K562 (cell line): ENCODE results near the gene TMEM271. TPM values are rescaled to one million over a fixed set of nuclear protein-coding genes. Genes with fewer than 3 reads are reported as not detected.

Experiments
- ATAC-seq: fragments of 200-7000 bp; cut with Tn5 transposase; 3 replicates; pipeline ENCODE4 v1.9.1; 2020; ENCODE audit warnings: moderate library complexity
- BruUV-seq: library from RNA; stranded (reverse); fragments of 400-500 nt; replicated peaks from 2 replicates; lab custom pipeline; 2021; lab: Mats Ljungman, UMichigan
- CTCF ChIA-PET: fragments of 300-600 bp; formaldehyde crosslinking; extraction: SDS; loops from one replicate; lab custom pipeline; 2021; ENCODE audit warnings: low intra/inter-chr PET ratio; lab: Yijun Ruan, JAX
- POLR2A ChIA-PET: fragments of 300-600, 350-650 bp; sonication (Branson Sonifier 250); formaldehyde crosslinking; extraction: SDS; loops from one replicate; lab custom pipeline; 2021; ENCODE audit warnings: antibody characterized with exemption, inconsistent platforms; lab: Yijun Ruan, JAX
- DNase-seq, 4 experiments: peaks; one replicate each; pipeline versions ENCODE4 v3.0.0 to v3.0.0-alpha.2; 2011 to 2018; ENCODE audit warnings: low spot score in 3 of 4, mixed read lengths in 3 of 4; ENCODE audit errors: extremely low read depth in 1 of 4
- FAIRE-seq: peaks from 2 replicates; lab custom pipeline; 2011; peaks lifted over from hg19 to GRCh38; lab: Jason Lieb, UNC
- H2AFZ ChIP-seq: 2 replicates; pipeline ENCODE4 v1.6.0; 2011; ENCODE audit warnings: low read depth, low read length, control low read depth, inconsistent platforms
- H3K27ac ChIP-seq: fragments of 200-600 bp; 3 replicates; pipeline ENCODE4 v1.8.0; 2011; ENCODE audit warnings: low read depth, mild to moderate bottlenecking, control low read depth, inconsistent platforms, low read length, moderate library complexity, mixed read lengths; ENCODE audit errors: extremely low read depth
- H3K27me3 ChIP-seq, 2 experiments: fragments of 300-600 bp in 1 of 2; 2 replicates in 1 of 2; 3 replicates in 1 of 2; pipeline versions ENCODE4 v1.6.0 to v1.8.0; 2011; ENCODE audit warnings: inconsistent platforms in 2 of 2, low read length in 2 of 2, mild to moderate bottlenecking in 1 of 2, mixed read lengths in 1 of 2, moderate library complexity in 1 of 2; ENCODE audit not compliant: control insufficient read depth in 2 of 2, insufficient read depth in 2 of 2
- H3K36me3 ChIP-seq: fragments of 300-600 bp; 3 replicates; pipeline ENCODE4 v1.8.0; 2011; ENCODE audit warnings: mild to moderate bottlenecking, low read length, inconsistent platforms; ENCODE audit not compliant: control insufficient read depth, insufficient read depth
- H3K4me1 ChIP-seq, 2 experiments: fragments of 200-600 bp in 1 of 2; replicated peaks in 1 of 2; 2 replicates in 1 of 2; 3 replicates in 1 of 2; pipeline versions ENCODE4 v1.5.1 to v1.8.0; 2011; ENCODE audit warnings: inconsistent platforms in 2 of 2, low read length in 2 of 2, mild to moderate bottlenecking in 1 of 2, mixed read lengths in 1 of 2, moderate library complexity in 1 of 2; ENCODE audit not compliant: control insufficient read depth in 2 of 2, insufficient read depth in 2 of 2
- H3K4me2 ChIP-seq: 2 replicates; pipeline ENCODE4 v1.6.1; 2011; ENCODE audit warnings: low read length, control low read depth, inconsistent platforms, mixed read lengths; ENCODE audit not compliant: insufficient read depth
- H3K4me3 ChIP-seq: fragments of 200-600 bp; sonication (generic), shearing (Covaris generic); 2 replicates; pipeline ENCODE4 v1.5.1; 2016; ENCODE audit warnings: control low read depth, inconsistent platforms
- H3K79me2 ChIP-seq: fragments of 200-600 bp; 3 replicates; pipeline ENCODE4 v1.8.0; 2011; ENCODE audit warnings: low read length, inconsistent platforms; ENCODE audit not compliant: control insufficient read depth, insufficient read depth
- H3K9ac ChIP-seq, 2 experiments: 2 replicates each; pipeline versions ENCODE4 v1.6.0 to v1.6.1; 2011; ENCODE audit warnings: low read depth in 2 of 2, low read length in 2 of 2, control low read depth in 1 of 2, inconsistent platforms in 1 of 2, mild to moderate bottlenecking in 1 of 2, mixed read lengths in 1 of 2; ENCODE audit not compliant: insufficient read depth in 1 of 2
- H3K9me1 ChIP-seq: one replicate; pipeline ENCODE4 v1.6.0; 2011; ENCODE audit warnings: inconsistent platforms, mild to moderate bottlenecking, low read length, moderate library complexity; ENCODE audit not compliant: control insufficient read depth, insufficient read depth
- H3K9me3 ChIP-seq: replicated peaks from 2 replicates; pipeline ENCODE4 v1.5.1; 2011; ENCODE audit warnings: low read depth, low read length, inconsistent platforms; ENCODE audit not compliant: control insufficient read depth, insufficient read depth
- H4K20me1 ChIP-seq: replicated peaks from 2 replicates; pipeline ENCODE4 v1.6.1; 2011; ENCODE audit warnings: low read length, inconsistent platforms, mixed read lengths; ENCODE audit not compliant: control insufficient read depth, insufficient read depth
- EP400 ChIP-seq: fragments of 450-650 bp; IDR thresholded peaks from 2 replicates; pipeline ENCODE4 v1.6.1; 2017; ENCODE audit warnings: antibody characterized with exemption, mild to moderate bottlenecking, moderate library complexity
- POLR2G ChIP-seq: fragments of 200-400 bp; formaldehyde crosslinking; IDR thresholded peaks from 2 replicates; pipeline ENCODE4 v1.6.1; 2017; ENCODE audit warnings: low read depth, mild to moderate bottlenecking, antibody characterized with exemption, low read length, moderate library complexity
- SIN3A ChIP-seq, 2 experiments: fragments of 150-350 bp in 1 of 2; IDR thresholded peaks; 2 replicates each; pipeline ENCODE4 v1.6.1; 2011 to 2016; ENCODE audit warnings: borderline replicate concordance in 2 of 2, low read depth in 2 of 2, low read length in 2 of 2, mild to moderate bottlenecking in 2 of 2, moderate library complexity in 2 of 2; ENCODE audit not compliant: control insufficient read depth in 1 of 2
- XRCC4 ChIP-seq: IDR thresholded peaks from one replicate; pipeline ENCODE4 v1.6.1; 2011; ENCODE audit not compliant: insufficient read depth, insufficient read length; ENCODE audit errors: extremely low read depth
- WGBS: fragments of 100-300 bp; shearing (Covaris generic); methylation state at CpG from one replicate; pipeline ENCODE4 v1.1.6; 2016; ENCODE audit warnings: low coverage, mixed read lengths; ENCODE audit not compliant: insufficient coverage; ENCODE audit errors: missing lambda C conversion rate; 5-methylcytosine and 5-hydroxymethylcytosine counted together
- in situ Hi-C: fragments of 300-500 bp; cut with MboI; formaldehyde crosslinking; loops from 4 replicates; pipeline ENCODE4 v1.15.0; 2018; ENCODE audit warnings: inconsistent platforms, mixed read lengths
- intact Hi-C: fragments of 100-400 bp; cut with micrococcal nuclease; formaldehyde crosslinking; loops from 2 replicates; pipeline ENCODE4 v1.14.2; 2022
- polyA plus RNA-seq, 8 experiments: library from polyadenylated mRNA; depleted of rRNA in 4 of 8; stranded (reverse) in 5 of 8; unstranded in 3 of 8; fragments of >200 nt; fragmentation: Nextera tagmentation in 2 of 8; fragmentation: Illumina TruSeq in 1 of 8; extraction: Ambion mirVana in 2 of 8; extraction: Trizol in 1 of 8; gene quantifications; 2 replicates each; pipeline versions ENCODE4 v1.2.1 to v1.2.3, GENCODE V29; 2011 to 2014; ENCODE audit warnings: inconsistent platforms in 1 of 8, missing spikeins in 1 of 8
- total RNA-seq, 7 experiments: library from RNA; depleted of rRNA in 6 of 7; stranded (reverse); fragments of >200 nt in 6 of 7; fragmentation: Illumina TruSeq in 2 of 7; extraction: Trizol in 2 of 7; gene quantifications; 2 replicates each; pipeline versions ENCODE4 v1.2.1 to v1.2.3, GENCODE V29; 2011 to 2021; ENCODE audit warnings: low replicate concordance in 1 of 7
- TF ChIP-seq, protein P1 (sequence below): fragments of 450-650 bp; IDR thresholded peaks from 2 replicates; pipeline ENCODE4 v1.6.1; 2016; ENCODE audit warnings: missing biosample characterization, missing genetic modification characterization

The TMEM271 gene
- total and polyA plus RNA-seq, 9 of the 15 experiments (the other 6 are each of a cell fraction or from before 2014, with no cell fraction given), result not detected

GRCh38 chr4:537436-538264 lies 38.4 kb downstream of the TMEM271 start:
- TF ChIP-seq POLR2G (0 out of 2 replicates have a peak, but pooled peaks have one; percentile 15), XRCC4 (no peak)
- no peaks in the 10 kb centered on the region for H3K27me3 ChIP-seq
- H2AFZ ChIP-seq, result no peak overlapping the region
- ATAC-seq (no peak), DNase-seq (no peak), FAIRE-seq (no peak)
- H3K4me3 ChIP-seq, result no peak overlapping the region
- no TSS peak for BruUV-seq
- H3K9ac ChIP-seq, result no peak overlapping the region
- no peaks in the 10 kb centered on the region for H3K9me1 ChIP-seq
- no peaks in the 10 kb centered on the region for H3K9me3 ChIP-seq
- no peaks in the 10 kb centered on the region for H3K79me2 ChIP-seq
- no peaks in the 10 kb centered on the region; a peak in 2 of 5 replicates for H3K4me1 ChIP-seq
- in situ Hi-C loops, result no loop called here
- no peak overlapping the region for H3K27ac ChIP-seq
- no peaks in the 10 kb centered on the region for H4K20me1 ChIP-seq
- H3K4me2 ChIP-seq, result no peak overlapping the region
- ChIA-PET CTCF (no interaction called here), POLR2A (interaction anchor here (0.5 to 1.0 kb wide), 2 partner anchors 8 to 21 kb away, joined by 3 read pairs; no protein-coding TSS in a partner anchor)
- intact Hi-C loops, result no loop called here
- peaks cover 16% of the 10 kb centered on the region; the same call in 1 of the 3 replicates for H3K36me3 ChIP-seq
- WGBS, result 91% methylated on average over 19 of the region's 21 CpGs

- no TSS peak for BruUV-seq
- FAIRE-seq (no peak), DNase-seq (no peak), ATAC-seq (no peak)
- Histone ChIP-seq H3K27ac (no peak overlapping the region), H3K9ac (no peak overlapping the region), H2AFZ (no peak overlapping the region), H3K36me3 (peaks cover 28% of the 10 kb centered on the region; the same call in 1 of the 3 replicates), H4K20me1 (no peaks in the 10 kb centered on the region), H3K4me2 (no peak overlapping the region), H3K27me3 (no peaks in the 10 kb centered on the region), H3K79me2 (no peaks in the 10 kb centered on the region), H3K9me3 (0 out of 2 replicates have a peak, but pooled peaks cover 2% of the 10 kb centered on the region), H3K4me3 (no peak overlapping the region), H3K9me1 (no peaks in the 10 kb centered on the region), H3K4me1 (no peaks in the 10 kb centered on the region; a peak in 2 of 5 replicates)
- CTCF ChIA-PET, result interaction anchor here (0.6 kb wide), 1 partner anchor 105 kb away, joined by 3 read pairs; no protein-coding TSS in a partner anchor
- no peak for TF ChIP-seq SIN3A (IDR thresholded peaks at IDR 0.05; ENCODE audit: borderline replicate concordance in 2 of 2, control insufficient read depth in 1 of 2, low read depth in 2 of 2, low read length in 2 of 2)
- TF ChIP-seq POLR2G, result peak; percentile 41; the same call in 1 of the 2 replicates
- TF ChIP-seq, protein P1, sequence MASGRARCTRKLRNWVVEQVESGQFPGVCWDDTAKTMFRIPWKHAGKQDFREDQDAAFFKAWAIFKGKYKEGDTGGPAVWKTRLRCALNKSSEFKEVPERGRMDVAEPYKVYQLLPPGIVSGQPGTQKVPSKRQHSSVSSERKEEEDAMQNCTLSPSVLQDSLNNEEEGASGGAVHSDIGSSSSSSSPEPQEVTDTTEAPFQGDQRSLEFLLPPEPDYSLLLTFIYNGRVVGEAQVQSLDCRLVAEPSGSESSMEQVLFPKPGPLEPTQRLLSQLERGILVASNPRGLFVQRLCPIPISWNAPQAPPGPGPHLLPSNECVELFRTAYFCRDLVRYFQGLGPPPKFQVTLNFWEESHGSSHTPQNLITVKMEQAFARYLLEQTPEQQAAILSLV (tag), result no peak
- TF ChIP-seq EP400, result no peak
- intact Hi-C loops (no loop called here), in situ Hi-C loops (no loop called here)
- 89% methylated on average over 26 of the region's 36 CpGs for WGBS
- POLR2A ChIA-PET, result interaction anchor here (0.5 to 1.0 kb wide), 4 partner anchors 9 to 139 kb away, joined by 3 to 4 read pairs (median 3); no protein-coding TSS in a partner anchor
Observed at GRCh38 chr4:536351-536972, 39.6 kb downstream of the TMEM271 start.
